Activated CD8-positive, alpha-beta memory T cell treated with anti-CD3 and anti-CD28 coated beads, Interleukin-2, amount 50 U/mL, for 24 hours (primary cell): Measurements from ENCODE around the gene TCF7L2.

Experiments used
- DNase-seq: peaks from one replicate; pipeline ENCODE4 v3.0.0-alpha.2; 2020; ENCODE audit errors: extremely low read depth

TCF7L2 gene

DNA sequence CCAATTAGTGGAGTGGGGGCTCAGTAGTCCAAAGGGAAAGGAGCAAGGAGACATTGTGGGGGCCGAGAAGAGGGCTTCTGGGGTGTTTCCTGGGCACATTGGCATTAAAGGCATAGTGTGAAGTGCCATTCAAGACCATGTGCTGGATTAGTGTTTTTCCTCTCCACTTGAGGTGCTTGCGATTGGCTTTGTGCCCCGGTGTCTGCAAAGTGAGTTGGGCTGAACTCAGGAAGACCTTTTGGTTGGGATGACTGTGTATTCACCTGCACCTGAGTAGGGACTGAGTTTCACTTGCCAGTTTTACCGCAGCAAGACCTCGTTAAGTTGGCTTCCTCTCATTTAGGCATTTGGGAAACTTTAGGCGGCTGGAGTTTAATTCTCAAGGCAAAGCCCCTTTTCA is 73.0 kb downstream of the TCF7L2 start:
- DNase-seq = no peak

DNA sequence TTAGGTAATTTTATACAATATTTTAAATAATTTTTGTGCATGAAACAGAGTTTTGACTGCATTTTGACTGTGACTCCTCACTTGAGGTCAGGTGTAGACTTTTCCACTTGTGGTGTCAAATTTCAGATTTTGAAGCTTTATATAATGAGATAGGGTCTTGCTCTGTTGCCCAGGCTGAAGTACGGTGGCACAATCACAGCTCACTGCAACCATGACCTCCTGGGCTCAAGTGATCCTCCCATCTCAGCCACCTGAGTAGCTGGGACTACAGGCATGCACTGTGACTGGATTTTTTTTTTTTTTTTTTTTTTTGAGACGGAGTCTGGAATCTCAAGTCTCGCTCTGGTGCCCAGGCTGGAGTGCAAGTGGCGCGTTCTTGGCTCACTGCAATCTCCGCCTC is 74.9 kb downstream of the TCF7L2 start:
- DNase-seq = no peak

DNA sequence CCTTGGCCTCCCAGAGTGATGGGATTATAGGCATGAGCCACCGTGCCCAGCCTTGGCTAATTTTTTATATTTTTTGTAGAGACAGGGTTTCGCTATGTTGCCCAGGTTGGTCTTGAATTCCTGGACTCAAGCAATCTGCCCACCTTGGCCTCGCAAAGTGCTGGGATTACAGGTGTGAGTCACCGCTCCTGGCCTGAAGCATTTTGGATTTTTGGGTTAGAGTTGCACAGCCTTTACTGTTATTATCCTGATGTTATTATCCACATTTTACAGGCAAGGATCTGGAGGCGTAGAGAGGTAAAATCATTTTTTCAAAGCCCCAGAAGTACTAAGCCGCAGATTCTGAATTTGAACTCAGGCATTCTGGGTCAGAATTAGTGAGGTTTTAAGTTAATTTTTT is 75.4 kb downstream of the TCF7L2 start:
- DNase-seq = no peak

DNA sequence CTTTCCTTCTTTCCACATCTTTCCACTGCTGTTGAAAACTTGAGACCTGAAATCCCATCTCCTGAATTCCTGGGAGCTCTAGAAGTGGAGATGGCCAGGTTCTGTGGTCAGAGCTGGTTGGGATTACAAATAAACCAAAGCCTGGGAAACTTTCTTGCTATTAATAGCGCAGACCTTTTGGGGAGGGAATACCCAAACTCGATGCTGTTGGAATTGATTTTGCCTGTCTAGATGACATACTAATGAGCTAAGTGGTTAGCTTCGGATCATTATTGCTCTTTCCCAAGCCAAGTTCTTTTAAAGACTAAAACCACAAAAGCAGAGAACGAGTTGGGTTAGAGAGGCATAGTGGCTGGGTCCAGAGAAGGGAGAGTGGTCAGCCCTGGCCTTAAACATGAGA is 76.6 kb downstream of the TCF7L2 start:
- no peak for DNase-seq

DNA sequence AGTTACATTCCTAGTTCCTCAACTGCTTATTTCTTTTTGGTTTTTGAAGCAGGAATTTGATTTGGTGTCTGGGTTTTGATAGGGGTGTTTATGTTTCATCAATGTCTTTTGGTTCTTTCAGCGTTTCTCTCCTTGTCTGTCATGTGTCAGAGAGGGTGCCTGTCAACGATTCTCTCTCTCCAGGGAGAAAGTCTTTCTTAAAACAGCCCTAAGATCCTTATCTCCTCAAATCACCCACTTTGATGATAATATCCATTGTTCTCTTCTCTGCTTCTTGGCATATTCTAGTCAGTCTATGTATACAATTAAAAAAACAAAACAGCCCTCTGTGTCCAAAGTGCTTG is 77.2 kb downstream of the TCF7L2 start:
- DNase-seq = no peak

DNA sequence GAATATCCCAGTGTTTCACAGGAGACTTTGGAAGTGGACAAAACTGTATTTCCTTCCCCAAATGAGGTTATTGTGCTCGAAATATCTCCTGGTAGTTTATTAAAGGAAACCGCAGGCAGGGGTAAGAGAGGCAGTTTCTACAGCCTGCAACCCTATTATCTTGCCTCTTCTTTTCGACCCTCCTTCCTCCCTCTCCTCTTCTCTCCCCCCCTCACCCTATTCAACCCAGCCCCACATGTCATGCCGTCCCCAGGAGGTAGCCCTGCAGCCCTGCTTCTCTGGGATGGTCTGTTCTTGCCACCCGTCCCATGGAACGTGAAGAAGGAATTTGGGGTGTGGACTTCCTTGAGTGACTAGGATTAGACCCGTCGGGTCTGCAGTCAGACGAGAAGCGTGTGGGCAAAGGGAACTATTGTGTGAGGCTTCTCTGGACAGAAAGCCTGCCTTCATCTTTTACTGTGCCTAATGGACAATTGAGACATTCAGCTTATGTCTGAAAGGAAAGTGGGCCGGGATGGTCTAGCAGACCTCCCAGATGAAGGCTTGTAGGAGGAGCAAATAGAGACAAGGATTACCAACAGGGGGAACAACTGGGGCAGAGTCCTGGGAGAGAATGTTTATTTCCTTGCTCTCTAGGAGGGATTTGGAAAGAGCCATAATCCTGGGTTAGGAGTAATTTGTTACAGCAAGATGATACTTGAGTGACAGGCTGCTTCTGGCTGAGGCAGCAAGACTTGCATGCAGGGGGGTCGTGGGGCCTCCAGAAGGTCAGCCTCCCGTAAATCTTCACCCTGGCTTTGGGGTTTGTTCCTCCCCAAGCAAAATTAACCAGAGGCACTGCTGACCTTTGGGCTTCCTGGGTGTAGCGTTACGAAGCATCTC is 77.8 kb downstream of the TCF7L2 start:
- DNase-seq = no peak

DNA sequence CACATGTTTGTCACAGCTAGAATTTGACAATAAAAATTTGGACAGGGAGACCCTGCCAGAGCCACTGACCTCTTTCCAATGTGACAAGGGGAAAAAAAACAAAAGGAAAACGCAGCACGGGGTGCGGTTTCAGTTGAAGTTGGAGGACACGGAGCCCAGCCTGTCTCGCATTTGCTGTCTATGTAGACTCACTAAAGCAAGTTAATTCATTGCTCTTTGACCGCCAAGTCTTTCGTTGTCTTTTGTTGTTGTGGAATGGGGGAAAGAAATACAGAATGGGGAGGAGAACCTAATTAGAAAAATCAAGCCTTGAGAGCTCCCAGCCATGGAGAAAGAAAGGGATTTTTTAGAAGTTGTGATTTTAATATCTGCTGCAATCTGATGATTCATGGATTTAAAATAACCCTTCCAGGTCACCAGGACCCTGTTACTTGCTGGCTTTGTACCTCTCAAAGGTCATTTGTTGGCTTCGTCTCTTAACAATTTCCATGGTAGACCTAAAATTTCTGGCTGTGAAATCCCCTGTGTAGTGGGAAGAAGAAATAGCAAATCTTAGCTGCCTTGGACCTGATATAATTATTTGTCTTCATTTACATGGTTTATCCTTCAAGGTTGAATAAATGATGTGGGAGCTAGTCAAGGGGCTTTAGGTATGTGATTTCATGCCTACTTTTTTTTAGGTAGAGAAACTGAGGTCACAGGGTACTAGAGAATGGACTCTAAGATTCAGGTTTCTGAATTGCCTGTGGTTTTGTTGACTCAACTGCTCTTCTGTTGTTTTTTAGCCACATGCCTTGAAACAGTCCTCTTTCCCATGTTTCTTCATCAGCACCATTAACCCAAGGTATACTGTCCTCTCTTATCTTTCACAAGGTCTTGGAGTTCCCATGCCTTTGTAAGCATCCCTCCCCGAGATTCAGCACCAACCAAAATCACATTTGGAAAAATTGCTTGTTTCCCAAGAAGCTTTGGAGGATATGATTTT is 78.7 kb downstream of the TCF7L2 start:
- DNase-seq = no peak

DNA sequence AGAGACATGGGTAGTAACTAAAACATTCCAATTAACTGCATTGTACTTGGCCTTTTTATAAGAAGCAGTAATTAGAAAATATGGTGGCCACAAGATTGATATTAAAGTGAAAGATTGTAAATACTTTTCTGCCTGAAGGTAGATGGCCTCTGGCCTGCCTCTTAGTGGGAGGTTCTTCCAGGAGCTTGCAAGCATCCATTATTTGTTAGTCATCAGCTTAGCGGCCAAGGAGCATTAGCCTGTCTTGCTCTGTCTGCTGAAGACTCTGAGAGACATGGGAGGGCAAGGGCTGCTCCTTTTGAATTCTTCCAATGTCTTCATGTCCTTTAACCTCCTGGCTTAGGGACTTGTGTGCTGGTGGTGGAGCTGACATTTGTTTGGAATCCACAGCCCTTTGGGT is 80.4 kb downstream of the TCF7L2 start:
- DNase-seq = no peak

DNA sequence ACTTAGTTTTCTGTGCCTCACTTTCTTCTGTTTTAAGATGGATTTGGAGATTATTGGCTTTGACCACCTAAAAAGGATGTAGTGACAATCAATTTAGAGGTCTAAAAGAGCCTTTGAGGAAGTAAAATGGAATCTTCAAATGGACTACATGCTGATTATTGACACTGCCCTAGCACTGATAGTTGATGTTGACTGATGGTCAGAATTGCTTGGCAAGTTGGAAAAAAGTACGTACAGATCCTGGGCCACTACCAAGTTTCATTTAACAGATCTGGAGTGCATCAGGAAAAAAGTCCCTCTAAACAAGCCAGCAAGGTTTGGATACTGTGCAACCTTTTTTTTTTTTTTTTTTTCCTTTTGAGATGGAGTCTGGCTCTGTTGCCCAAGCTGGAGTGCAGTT is 81.1 kb downstream of the TCF7L2 start:
- no peak for DNase-seq

DNA sequence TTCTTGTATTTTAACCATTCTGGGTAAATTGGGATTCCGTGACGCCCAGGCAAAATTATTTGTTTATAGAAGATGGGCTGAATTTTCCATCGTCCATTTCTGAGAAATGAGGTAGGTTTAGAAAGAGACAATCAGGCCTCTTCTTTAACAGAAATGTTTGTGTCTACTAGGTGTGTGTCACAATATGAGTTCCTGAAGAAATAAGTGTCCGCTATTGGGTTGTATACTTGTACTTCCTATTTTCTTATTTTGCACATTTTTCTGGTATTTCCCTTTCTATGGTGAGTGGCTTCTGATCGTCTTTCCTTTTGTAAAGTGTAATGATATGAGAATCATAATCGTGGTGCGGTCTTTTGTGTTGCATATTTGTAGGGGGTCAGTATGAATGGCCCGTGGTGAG is 83.9 kb downstream of the TCF7L2 start:
- DNase-seq = no peak

DNA sequence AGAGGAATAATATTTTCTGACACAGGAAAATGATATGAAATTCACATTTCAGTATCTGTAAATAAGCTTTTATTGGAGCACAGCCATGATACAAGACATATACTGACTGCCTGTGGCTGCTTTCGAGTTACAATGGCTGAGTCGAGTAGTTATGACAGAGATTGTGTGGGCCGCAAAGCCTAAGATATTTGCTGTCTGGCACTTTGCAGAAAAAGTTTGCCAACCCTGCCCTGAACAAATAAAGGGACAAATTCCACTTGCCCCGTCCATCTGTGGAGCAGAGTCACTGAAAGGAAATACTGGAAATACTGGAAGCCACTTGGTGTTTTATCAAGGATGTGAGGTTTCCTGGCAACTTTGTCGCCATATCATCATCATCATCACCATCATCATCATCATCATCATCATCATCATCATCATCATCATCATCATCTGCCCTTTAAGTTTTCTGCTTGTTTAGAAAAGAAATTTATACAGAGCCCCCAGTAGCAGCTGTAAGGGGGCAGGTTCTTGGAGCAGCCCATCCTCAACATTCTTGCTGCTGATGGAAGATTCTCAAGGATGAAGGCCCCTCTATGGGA is 85.8 kb downstream of the TCF7L2 start:
- DNase-seq = no peak

DNA sequence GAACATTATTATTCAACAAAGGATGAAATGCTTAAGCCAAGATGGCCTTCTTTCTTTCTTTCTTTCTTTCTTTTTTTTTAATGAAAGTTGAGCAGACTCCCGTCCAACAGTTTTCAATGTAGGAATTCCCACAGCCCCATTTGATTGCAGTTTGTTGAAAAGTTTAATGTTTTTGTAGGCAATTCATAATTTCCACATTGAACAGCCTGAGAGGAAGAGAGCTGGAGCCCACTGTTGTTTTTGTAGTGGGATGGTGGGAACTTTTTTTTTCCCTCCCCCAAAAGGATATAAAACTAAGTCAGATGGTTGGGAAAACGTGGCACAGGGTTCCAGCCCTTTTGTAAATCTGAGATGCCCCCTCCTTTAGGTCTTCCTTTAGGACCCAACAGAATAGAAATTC is 86.6 kb downstream of the TCF7L2 start:
- no peak for DNase-seq

DNA sequence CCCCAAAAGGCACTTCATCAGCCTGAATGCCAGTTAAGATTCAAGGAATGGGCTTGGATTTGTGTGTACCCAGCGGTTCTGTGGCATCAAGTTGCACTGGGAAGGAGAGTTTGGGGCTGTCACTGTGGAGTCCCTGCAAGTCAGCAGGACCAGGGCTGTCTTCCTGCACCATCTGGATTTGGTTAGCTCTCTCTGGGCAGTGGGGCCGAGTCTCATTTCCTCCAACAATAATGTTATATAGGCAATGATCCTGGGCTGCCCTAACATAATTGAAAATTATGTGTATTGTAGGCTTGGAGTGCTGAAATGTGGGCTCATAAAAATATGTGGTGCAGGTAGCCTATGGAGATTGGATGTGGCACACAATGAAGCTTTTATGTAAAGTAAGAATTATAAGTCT is 87.2 kb downstream of the TCF7L2 start:
- DNase-seq = no peak

DNA sequence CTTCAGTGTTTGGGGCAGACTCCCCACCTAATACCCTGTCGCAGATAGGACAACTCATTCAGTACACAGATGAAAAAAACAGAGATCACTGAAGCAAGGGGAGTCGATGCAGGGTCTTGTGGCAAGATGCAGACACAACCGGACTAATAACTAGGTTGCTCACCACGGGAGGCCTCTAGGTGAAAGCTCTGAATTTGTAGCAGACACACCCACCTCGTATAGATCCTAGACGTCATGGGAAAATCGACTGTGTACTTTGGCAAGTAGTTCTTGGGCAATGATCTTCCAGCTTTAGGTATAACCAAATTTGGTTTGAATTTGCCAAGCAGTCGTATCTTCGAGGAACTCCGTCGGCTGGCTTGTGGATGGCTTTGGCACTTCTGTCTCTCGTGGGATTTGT is 88.1 kb downstream of the TCF7L2 start:
- no peak for DNase-seq

DNA sequence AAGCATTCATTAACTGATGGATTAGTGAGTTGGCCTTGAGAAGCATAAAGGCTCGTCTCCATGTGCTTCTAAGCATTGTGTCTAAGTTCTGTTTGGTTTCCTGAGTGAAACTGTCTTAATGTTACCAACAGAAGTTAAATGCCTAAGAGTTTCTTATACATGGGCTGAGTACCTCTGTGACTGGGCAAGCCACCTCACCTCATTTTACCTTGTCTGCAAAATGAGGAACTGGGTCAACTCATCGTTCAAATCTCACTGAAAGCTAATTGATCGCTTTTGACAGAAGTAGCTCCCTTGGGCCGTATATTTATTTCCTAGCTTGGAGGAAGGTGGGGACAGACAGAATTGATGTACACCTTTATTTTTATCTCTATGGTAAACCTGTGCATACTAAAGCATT is 88.9 kb downstream of the TCF7L2 start:
- no peak for DNase-seq

DNA sequence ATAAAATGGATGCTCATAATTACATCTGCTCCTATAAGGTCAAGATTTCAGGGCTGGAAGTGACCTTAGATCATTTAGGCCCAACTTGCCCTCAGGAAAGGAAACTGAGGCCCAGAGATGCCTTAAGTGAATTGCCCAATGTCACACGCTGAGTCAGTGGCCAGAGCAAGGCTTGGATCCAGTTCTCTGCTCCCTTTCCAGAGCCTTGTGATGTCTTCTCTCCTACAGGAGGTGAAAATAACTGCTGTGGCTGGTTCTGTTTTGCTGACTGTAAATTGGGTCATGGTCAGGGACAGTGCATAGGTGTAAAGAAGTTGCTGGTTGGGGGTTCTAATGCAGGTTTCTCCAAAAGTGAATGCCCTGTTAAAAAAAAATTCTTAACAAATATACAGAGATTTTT is 91.3 kb downstream of the TCF7L2 start:
- DNase-seq = no peak

DNA sequence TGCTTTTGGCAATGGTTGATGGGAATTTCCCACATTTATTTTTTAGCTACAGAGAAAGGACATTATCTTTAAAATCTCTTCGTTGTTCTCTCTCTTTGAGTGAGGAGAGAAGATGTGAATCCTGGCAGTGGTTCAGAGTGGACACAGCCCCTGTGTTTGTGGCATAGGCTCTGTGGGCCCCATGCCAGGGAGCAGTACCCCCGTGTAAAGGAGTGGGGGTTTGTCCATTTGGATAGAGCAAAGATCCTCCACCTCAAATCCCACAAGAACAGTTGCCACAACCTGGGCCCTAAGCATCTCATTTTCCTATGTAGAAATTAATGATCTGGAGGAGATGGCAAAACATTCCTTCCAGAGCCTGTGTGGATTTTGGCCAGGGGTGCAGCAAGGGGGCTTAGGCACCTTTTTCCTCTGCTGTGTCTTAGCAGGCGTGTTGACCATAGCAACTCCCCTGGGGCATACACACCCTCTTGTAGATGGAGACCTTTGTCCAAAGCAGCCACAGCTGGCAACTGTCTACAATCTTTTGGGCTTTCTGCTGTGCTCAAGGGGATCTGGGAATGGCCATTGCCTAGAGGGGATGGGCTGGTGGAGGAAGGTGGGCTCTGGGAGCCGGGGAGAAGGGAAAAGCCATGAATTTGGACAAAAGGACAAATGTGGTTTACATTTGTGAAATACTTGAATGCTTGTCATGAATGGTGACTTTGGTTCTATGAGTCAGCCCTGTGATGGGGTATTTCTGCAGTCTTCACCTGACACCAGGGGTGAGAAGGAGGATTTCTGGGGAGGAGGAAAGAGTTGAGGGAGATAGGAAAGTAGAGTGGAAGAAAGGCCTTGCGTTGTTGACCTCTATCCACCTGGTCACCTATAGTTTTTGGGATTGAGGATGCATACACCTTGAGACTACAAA is 92.0 kb downstream of the TCF7L2 start:
- no peak for DNase-seq

DNA sequence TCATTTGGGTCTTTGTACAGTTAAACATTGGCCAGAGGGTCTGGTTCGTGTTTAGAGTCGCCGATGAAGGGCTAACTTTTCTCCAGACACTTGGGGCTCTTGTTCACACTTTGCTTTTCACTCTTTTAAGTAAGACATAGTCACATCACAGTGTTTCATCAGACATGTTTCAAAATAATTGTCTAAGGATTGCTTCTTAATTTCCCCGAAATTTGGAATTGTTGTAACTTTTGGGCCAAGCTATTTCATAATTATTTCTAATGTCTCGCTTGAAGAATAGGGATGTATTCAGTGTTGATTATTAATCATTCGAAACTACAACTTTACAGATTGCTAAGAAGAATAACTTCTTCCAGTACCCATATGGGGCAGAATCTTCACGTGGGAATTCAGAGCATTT is 92.8 kb downstream of the TCF7L2 start:
- no peak for DNase-seq

DNA sequence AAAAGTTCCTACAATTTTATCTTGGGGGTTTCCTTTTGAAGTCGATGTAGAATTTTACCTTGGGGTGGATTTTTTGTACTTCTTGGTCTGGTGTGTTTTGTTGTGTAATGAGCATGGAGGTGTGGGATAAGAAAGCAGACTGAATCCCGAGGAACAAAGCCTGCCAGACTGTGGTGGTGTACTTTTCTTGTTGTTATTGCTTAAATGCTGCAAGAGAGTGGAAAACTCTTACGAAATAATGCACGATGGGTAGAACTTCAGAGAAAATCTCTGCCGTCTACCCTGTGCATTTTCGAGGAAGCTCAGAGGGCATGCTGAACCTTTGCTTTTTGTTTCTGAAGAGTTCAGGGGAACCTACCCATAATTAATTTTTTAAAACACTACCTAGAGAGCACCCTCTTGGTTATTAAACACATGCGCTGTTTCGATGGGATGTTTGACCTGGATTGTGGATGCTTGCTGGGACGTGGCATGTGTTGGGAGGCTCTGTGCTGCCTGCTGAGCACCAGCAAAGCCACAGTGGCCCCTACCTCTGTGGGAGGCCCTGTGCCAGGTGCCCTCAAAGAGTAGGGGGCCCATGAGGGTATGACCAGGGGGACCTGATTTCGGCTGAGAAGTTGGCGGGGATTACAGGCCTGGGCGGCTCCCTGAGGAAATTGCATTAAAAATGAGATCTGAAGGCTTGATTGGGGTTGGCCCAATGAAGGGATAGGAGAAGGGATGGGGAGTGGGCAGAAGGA is 94.1 kb downstream of the TCF7L2 start:
- DNase-seq = no peak

DNA sequence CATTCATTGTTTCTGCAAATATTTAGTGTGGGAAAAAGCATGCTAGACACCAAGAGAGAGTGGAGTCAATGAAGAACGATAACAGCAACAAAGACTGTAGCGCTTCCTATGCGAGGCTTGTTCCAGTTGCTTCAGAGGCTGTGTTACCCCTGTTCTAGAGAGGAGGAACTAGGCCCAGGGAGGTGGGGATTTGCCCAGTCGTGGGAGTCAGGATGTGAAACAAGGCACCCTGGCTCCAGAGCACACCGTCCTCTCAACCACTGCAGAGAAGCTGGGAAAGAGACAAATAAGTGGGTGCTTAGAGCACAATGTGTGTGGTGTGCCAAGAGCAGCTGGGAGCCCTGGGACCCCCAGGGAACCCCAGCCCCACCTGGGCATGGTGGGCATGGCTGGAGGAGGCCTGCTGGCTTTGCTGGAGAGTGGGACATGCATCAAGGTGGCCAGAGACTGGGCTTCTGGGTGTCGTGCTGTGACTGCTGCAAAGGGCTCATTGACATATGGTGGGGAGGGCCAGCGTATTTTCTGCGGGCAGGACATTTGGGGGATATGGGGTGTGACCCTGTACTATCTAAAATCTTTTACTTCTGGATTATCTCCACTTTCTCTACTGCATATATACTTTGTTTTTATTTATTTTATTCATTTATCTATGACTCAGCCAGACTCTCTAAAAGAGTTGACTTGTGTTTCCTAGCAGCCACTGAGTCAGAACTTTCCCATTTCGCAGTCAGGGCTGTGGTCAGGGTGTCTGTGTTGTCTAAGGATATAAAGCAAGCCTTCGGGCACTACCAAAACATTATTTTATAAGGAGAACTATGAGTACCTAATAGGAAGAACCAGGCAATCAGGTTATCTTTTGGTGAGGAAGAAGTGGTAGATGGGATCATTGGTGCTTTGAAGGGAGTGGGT is 95.4 kb downstream of the TCF7L2 start:
- no peak for DNase-seq
